Measurements from ENCODE around the gene SMO. TPM values are rescaled to one million over a fixed set of nuclear protein-coding genes. Genes with fewer than 3 reads are reported as not detected.

SMO gene
- total and polyA plus RNA-seq, 2 donors (not counting 3 experiments of a cell fraction or from before 2014, with no cell fraction given), result 13.2 to 16.5 TPM

- CTCF ChIA-PET, result interaction anchor here (1.1 to 2.0 kb wide), 4 partner anchors 11 to 83 kb away, joined by 3 to 5 read pairs (median 4); no protein-coding TSS in a partner anchor
- no peak overlapping the region for H3K9ac ChIP-seq (replicated peaks; ENCODE audit: extremely low read depth, insufficient read depth, low read length)
- FAIRE-seq, result no peak
- H3K4me3 ChIP-seq (replicated peaks in 1 of 3; ENCODE audit: insufficient read depth in 1 of 3, low read depth in 1 of 3, low read length in 3 of 3), result no peak overlapping the region
- H3K9me3 ChIP-seq (replicated peaks; ENCODE audit: control insufficient read depth, insufficient read depth, low read length), result no peaks in the 10 kb centered on the region
- intact Hi-C loops (cut with micrococcal nuclease), result no loop called here
- no peaks in the 10 kb centered on the region for H3K36me3 ChIP-seq (ENCODE audit: control insufficient read depth in 2 of 2, extremely low read depth in 1 of 2, insufficient read depth in 2 of 2, low read length in 2 of 2)
- H3K4me2 ChIP-seq (ENCODE audit: insufficient read depth, low read length), result no peak overlapping the region
- DNase-seq (ENCODE audit: low read depth, low spot score), result peak; percentile 17
- no peaks in the 10 kb centered on the region for H3K79me2 ChIP-seq (ENCODE audit: control insufficient read depth, insufficient read depth, low read length)
- H3K9me1 ChIP-seq (replicated peaks; ENCODE audit: control insufficient read depth, extremely low read depth, insufficient read depth, low read length), result no peaks in the 10 kb centered on the region
- dilution Hi-C loops (cut with MboI; ENCODE audit: extremely low pct_ligation_motif_present, low sequenced_read_pairs), result no loop called here
- no peak overlapping the region for H3K27ac ChIP-seq (ENCODE audit: insufficient read depth, low read depth, low read length)
- no peaks in the 10 kb centered on the region for H3K4me1 ChIP-seq (ENCODE audit: control insufficient read depth, extremely low read depth, insufficient read depth, low read length)
- H2AFZ ChIP-seq (ENCODE audit: low read depth, low read length), result no peak overlapping the region
- POLR2A ChIA-PET, result no interaction called here
- no peak for TF ChIP-seq EZH2 (IDR thresholded peaks at IDR 0.05; ENCODE audit: borderline replicate concordance, low read depth, low read length, severe bottlenecking)
- no peak for TF ChIP-seq FOS (IDR thresholded peaks at IDR 0.05; ENCODE audit: borderline replicate concordance, insufficient read depth, low read length)
- TF ChIP-seq MYC (IDR thresholded peaks at IDR 0.05; ENCODE audit: low read depth, low read length), result no peak
- no peak for TF ChIP-seq GATA2 (IDR thresholded peaks at IDR 0.05; ENCODE audit: insufficient read depth, insufficient read length, low read depth, low read length)
- no peak for TF ChIP-seq CTCF (IDR thresholded peaks at IDR 0.05; ENCODE audit: extremely low read depth in 1 of 2, insufficient read depth in 1 of 2, low read depth in 1 of 2, low read length in 2 of 2)
- no peak for TF ChIP-seq POLR2AphosphoS5 (IDR thresholded peaks at IDR 0.05; ENCODE audit: insufficient read depth, low read depth, low read length)
- TF ChIP-seq, protein P1, sequence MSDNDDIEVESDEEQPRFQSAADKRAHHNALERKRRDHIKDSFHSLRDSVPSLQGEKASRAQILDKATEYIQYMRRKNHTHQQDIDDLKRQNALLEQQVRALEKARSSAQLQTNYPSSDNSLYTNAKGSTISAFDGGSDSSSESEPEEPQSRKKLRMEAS (IDR thresholded peaks at IDR 0.05; ENCODE audit: insufficient read depth, insufficient read length), result no peak
- TF ChIP-seq JUN (IDR thresholded peaks at IDR 0.05; ENCODE audit: borderline replicate concordance, insufficient read depth, insufficient read length, low read depth), result no peak
- no peak for TF ChIP-seq POLR2A (IDR thresholded peaks at IDR 0.05; ENCODE audit: low read depth, low read length)
- H4K20me1 ChIP-seq (replicated peaks; ENCODE audit: control insufficient read depth, extremely low read depth, insufficient read depth, low read length), result no peaks in the 10 kb centered on the region
- no TSS peak for BruUV-seq (replicated peaks)
- no peaks in the 10 kb centered on the region for H3K27me3 ChIP-seq (ENCODE audit: control insufficient read depth in 2 of 2, insufficient read depth in 2 of 2, low read length in 2 of 2)
Measured at GRCh38 chr7:129247087-129247486, 58.7 kb downstream of the SMO start.

Data from endothelial cell of umbilical vein (primary cell).